ENCODE measurements around the gene UBE2Q1. TPM values are rescaled to one million over a fixed set of nuclear protein-coding genes. Genes with fewer than 3 reads are reported as not detected.

Gene UBE2Q1
- total and polyA plus RNA-seq, 2 donors (not counting 1 experiment from before 2014, with no cell fraction given), result 20.1 to 23.6 TPM

- no peak for DNase-seq (ENCODE audit: low read depth in 2 of 2)
- no peaks in the 10 kb centered on the region for H4K20me1 ChIP-seq (ENCODE audit: control insufficient read depth, extremely low read depth, insufficient read depth, low read length)
- H3K79me2 ChIP-seq (ENCODE audit: control insufficient read depth, insufficient read depth, low read length), result no peaks in the 10 kb centered on the region
- no peak overlapping the region for H3K4me3 ChIP-seq (replicated peaks in 1 of 4; ENCODE audit: control extremely low read depth in 1 of 4, insufficient read depth in 1 of 4, low read depth in 3 of 4, low read length in 4 of 4)
- H3K27me3 ChIP-seq (ENCODE audit: control insufficient read depth, insufficient read depth, low read length), result peaks cover 5% of the 10 kb centered on the region
- no peaks in the 10 kb centered on the region for H3K9me3 ChIP-seq (ENCODE audit: control insufficient read depth, insufficient read depth, low read depth, low read length)
- no peaks in the 10 kb centered on the region for H3K36me3 ChIP-seq (ENCODE audit: control insufficient read depth, insufficient read depth, low read length)
- H3K9ac ChIP-seq (ENCODE audit: insufficient read depth, low read length), result no peak overlapping the region
- H3K4me1 ChIP-seq (ENCODE audit: control insufficient read depth, extremely low read depth, insufficient read depth, low read length), result no peaks in the 10 kb centered on the region
- TF ChIP-seq EZH2 (IDR thresholded peaks at IDR 0.05; ENCODE audit: low read length, missing control alignments), result no peak
- TF ChIP-seq CTCF (conservative IDR thresholded peaks at IDR 0.05 in 1 of 2, IDR thresholded peaks at IDR 0.05 in 1 of 2; ENCODE audit: low read depth in 1 of 2, low read length in 2 of 2), result no peak
- no peak overlapping the region for H2AFZ ChIP-seq (ENCODE audit: low read length)
- H3K27ac ChIP-seq (ENCODE audit: insufficient read depth, low read length), result no peak overlapping the region
- H3K4me2 ChIP-seq (ENCODE audit: extremely low read depth, insufficient read depth, low read length), result no peak overlapping the region
Measured at GRCh38 chr1:154572468-154573167, 14.2 kb upstream of the UBE2Q1 start.

GRCh38 chr1:154571964-154572288 is 13.5 kb upstream of the UBE2Q1 start:
- no peaks in the 10 kb centered on the region for H3K79me2 ChIP-seq (ENCODE audit: control insufficient read depth, insufficient read depth, low read length)
- H3K27ac ChIP-seq (ENCODE audit: insufficient read depth, low read length), result no peak overlapping the region
- peaks cover 11% of the 10 kb centered on the region for H3K27me3 ChIP-seq (ENCODE audit: control insufficient read depth, insufficient read depth, low read length)
- no peak overlapping the region for H3K4me2 ChIP-seq (ENCODE audit: extremely low read depth, insufficient read depth, low read length)
- no peak for DNase-seq (ENCODE audit: low read depth in 2 of 2)
- H3K9ac ChIP-seq (ENCODE audit: insufficient read depth, low read length), result no peak overlapping the region
- no peaks in the 10 kb centered on the region for H4K20me1 ChIP-seq (ENCODE audit: control insufficient read depth, extremely low read depth, insufficient read depth, low read length)
- no peaks in the 10 kb centered on the region for H3K36me3 ChIP-seq (ENCODE audit: control insufficient read depth, insufficient read depth, low read length)
- H3K9me3 ChIP-seq (ENCODE audit: control insufficient read depth, insufficient read depth, low read depth, low read length), result no peaks in the 10 kb centered on the region
- TF ChIP-seq CTCF (conservative IDR thresholded peaks at IDR 0.05 in 1 of 2, IDR thresholded peaks at IDR 0.05 in 1 of 2; ENCODE audit: low read depth in 1 of 2, low read length in 2 of 2), result no peak
- no peak for TF ChIP-seq EZH2 (IDR thresholded peaks at IDR 0.05; ENCODE audit: low read length, missing control alignments)
- H2AFZ ChIP-seq (ENCODE audit: low read length), result no peak overlapping the region
- no peaks in the 10 kb centered on the region for H3K4me1 ChIP-seq (ENCODE audit: control insufficient read depth, extremely low read depth, insufficient read depth, low read length)
- no peak overlapping the region for H3K4me3 ChIP-seq (replicated peaks in 1 of 4; ENCODE audit: control extremely low read depth in 1 of 4, insufficient read depth in 1 of 4, low read depth in 3 of 4, low read length in 4 of 4)

- TF ChIP-seq CTCF (conservative IDR thresholded peaks at IDR 0.05 in 1 of 2, IDR thresholded peaks at IDR 0.05 in 1 of 2; ENCODE audit: low read depth in 1 of 2, low read length in 2 of 2) (no peak), EZH2 (IDR thresholded peaks at IDR 0.05; ENCODE audit: low read length, missing control alignments) (no peak)
- DNase-seq (ENCODE audit: low read depth in 2 of 2), result no peak
- Histone ChIP-seq H3K9ac (ENCODE audit: insufficient read depth, low read length) (no peak overlapping the region), H4K20me1 (ENCODE audit: control insufficient read depth, extremely low read depth, insufficient read depth, low read length) (no peaks in the 10 kb centered on the region), H3K79me2 (ENCODE audit: control insufficient read depth, insufficient read depth, low read length) (no peaks in the 10 kb centered on the region), H3K4me1 (ENCODE audit: control insufficient read depth, extremely low read depth, insufficient read depth, low read length) (no peaks in the 10 kb centered on the region), H3K4me3 (replicated peaks in 1 of 4; ENCODE audit: control extremely low read depth in 1 of 4, insufficient read depth in 1 of 4, low read depth in 3 of 4, low read length in 4 of 4) (no peak overlapping the region), H2AFZ (ENCODE audit: low read length) (no peak overlapping the region), H3K27ac (ENCODE audit: insufficient read depth, low read length) (no peak overlapping the region), H3K36me3 (ENCODE audit: control insufficient read depth, insufficient read depth, low read length) (no peaks in the 10 kb centered on the region), H3K9me3 (ENCODE audit: control insufficient read depth, insufficient read depth, low read depth, low read length) (no peaks in the 10 kb centered on the region), H3K27me3 (ENCODE audit: control insufficient read depth, insufficient read depth, low read length) (peaks cover 13% of the 10 kb centered on the region), H3K4me2 (ENCODE audit: extremely low read depth, insufficient read depth, low read length) (no peak overlapping the region)
Measured at GRCh38 chr1:154571244-154571963, 12.9 kb upstream of the UBE2Q1 start.

Measured in fibroblast of lung (primary cell).